Measurements from ENCODE around the gene CASP14.
"Not testable (repeated sequence)": the region's sequence is repeated elsewhere in the genome, so short reads cannot be mapped to it uniquely, and the experiment has no call there.

CASP14 gene

GRCh38 chr19:15072930-15073647 lies 23.8 kb downstream of the CASP14 start:
- TF ChIP-seq CTCF (conservative IDR thresholded peaks at IDR 0.05) = no peak
- H3K27ac ChIP-seq = no peak overlapping the region

- no peak for TF ChIP-seq CTCF (conservative IDR thresholded peaks at IDR 0.05)
Measured at GRCh38 chr19:15074371-15074770, 25.1 kb downstream of the CASP14 start.

GRCh38 chr19:15075806-15076205 lies 26.5 kb downstream of the CASP14 start:
- H3K27ac ChIP-seq = no peak overlapping the region
- no peak for TF ChIP-seq CTCF (conservative IDR thresholded peaks at IDR 0.05)

More at GRCh38 chr19:15074371-15074770, 25.1 kb downstream of the CASP14 start:
- H3K27ac ChIP-seq = no peak overlapping the region

GRCh38 chr19:15080002-15080401 lies 30.7 kb downstream of the CASP14 start:
- H3K27ac ChIP-seq = not testable (repeated sequence)

GRCh38 chr19:15081911-15082310 lies 32.6 kb downstream of the CASP14 start, which contains the start of gene OR1I1:
OR1I1 (plus strand) TSS chr19:15082211; CDS start chr19:15087066, 4,855 bp downstream.
- no peak for TF ChIP-seq CTCF (conservative IDR thresholded peaks at IDR 0.05)

GRCh38 chr19:15087182-15087581 lies 37.9 kb downstream of the CASP14 start:
- no peak overlapping the region for H3K27ac ChIP-seq
- TF ChIP-seq CTCF (conservative IDR thresholded peaks at IDR 0.05) = no peak

More at GRCh38 chr19:15081911-15082310, 32.6 kb downstream of the CASP14 start, which contains the start of gene OR1I1:
- no peak within 1 kb of the TSS for H3K27ac ChIP-seq

GRCh38 chr19:15091918-15092753 lies 42.9 kb downstream of the CASP14 start:
- no peak overlapping the region for H3K27ac ChIP-seq
- peak; percentile 84 for TF ChIP-seq CTCF (conservative IDR thresholded peaks at IDR 0.05)
